ENCODE data around the gene FRRS1L. TPM values are rescaled to one million over a fixed set of nuclear protein-coding genes. Genes with fewer than 3 reads are reported as not detected.

Gene FRRS1L
- total RNA-seq, 1 donor from 2014 or later, result 0.32 TPM

GRCh38 chr9:109176963-109177362 lies 9.9 kb upstream of the FRRS1L start:
- DNase-seq (ENCODE audit: low spot score), result no peak

GRCh38 chr9:109176386-109176785 lies 9.3 kb upstream of the FRRS1L start:
- DNase-seq (ENCODE audit: low spot score), result no peak

- DNase-seq (ENCODE audit: low spot score), result no peak
These were observed 5.9 kb upstream of the FRRS1L start for GRCh38 chr9:109172935-109173334.

GRCh38 chr9:109171926-109172325 lies 4.9 kb upstream of the FRRS1L start:
- no peak for DNase-seq (ENCODE audit: low spot score)

GRCh38 chr9:109168170-109168569 lies 1.1 kb upstream of the FRRS1L start:
- DNase-seq (ENCODE audit: low spot score), result no peak

GRCh38 chr9:109167716-109168115 lies 667 bp upstream of the FRRS1L start:
- no peak for DNase-seq (ENCODE audit: low spot score)

GRCh38 chr9:109166171-109166770 lies 778 bp downstream of the FRRS1L start:
- DNase-seq (ENCODE audit: low spot score), result no peak

GRCh38 chr9:109164042-109164441 lies 3.0 kb downstream of the FRRS1L start:
- no peak for DNase-seq (ENCODE audit: low spot score)

- no peak for DNase-seq (ENCODE audit: low spot score)
These were observed 3.9 kb downstream of the FRRS1L start for GRCh38 chr9:109163194-109163593.

GRCh38 chr9:109162677-109163076 lies 4.4 kb downstream of the FRRS1L start:
- no peak for DNase-seq (ENCODE audit: low spot score)

- DNase-seq (ENCODE audit: low spot score), result no peak
These were observed 5.6 kb downstream of the FRRS1L start for GRCh38 chr9:109161471-109161870.

- DNase-seq (ENCODE audit: low spot score), result no peak
These were observed 7.5 kb downstream of the FRRS1L start for GRCh38 chr9:109159583-109159982.

- DNase-seq (ENCODE audit: low spot score), result no peak
These were observed 8.4 kb downstream of the FRRS1L start for GRCh38 chr9:109158651-109159050.

GRCh38 chr9:109156708-109157107 lies 10.3 kb downstream of the FRRS1L start:
- DNase-seq (ENCODE audit: low spot score), result no peak

GRCh38 chr9:109150925-109151545 lies 16.0 kb downstream of the FRRS1L start:
- no peak for DNase-seq (ENCODE audit: low spot score)

GRCh38 chr9:109149722-109150121 lies 17.3 kb downstream of the FRRS1L start:
- no peak for DNase-seq (ENCODE audit: low spot score)

GRCh38 chr9:109149089-109149488 lies 18.0 kb downstream of the FRRS1L start:
- no peak for DNase-seq (ENCODE audit: low spot score)

- no peak for DNase-seq (ENCODE audit: low spot score)
These were observed 22.0 kb downstream of the FRRS1L start for GRCh38 chr9:109145051-109145450.

GRCh38 chr9:109143881-109144562 lies 23.0 kb downstream of the FRRS1L start:
- DNase-seq (ENCODE audit: low spot score), result no peak

- DNase-seq (ENCODE audit: low spot score), result no peak
These were observed 25.7 kb downstream of the FRRS1L start for GRCh38 chr9:109141375-109141774.

GRCh38 chr9:109139851-109140250 lies 27.2 kb downstream of the FRRS1L start:
- DNase-seq (ENCODE audit: low spot score), result no peak

GRCh38 chr9:109138421-109138820 lies 28.6 kb downstream of the FRRS1L start:
- no peak for DNase-seq (ENCODE audit: low spot score)

GRCh38 chr9:109134167-109134578 lies 32.9 kb downstream of the FRRS1L start:
- no peak for DNase-seq (ENCODE audit: low spot score)
